ENCODE measurements around the gene RIPOR2. TPM values are rescaled to one million over a fixed set of nuclear protein-coding genes. Genes with fewer than 3 reads are reported as not detected.

RIPOR2 gene
- total and polyA plus RNA-seq, 8 donors = 2.0 to 19.3 (median 9.4) TPM; not detected in 1

- DNase-seq = no peak
- intact Hi-C loops (cut with DNase I; ENCODE audit: low total_unique reads) = no loop called here
- no peak overlapping the region for H3K4me3 ChIP-seq
- no peak overlapping the region for H3K27ac ChIP-seq
- WGBS, 5 donors = 87 to 96% (median 93%) methylated on average over 3 of the region's 3 CpGs
- no peak for TF ChIP-seq CTCF (IDR thresholded peaks at IDR 0.05)
- no peak for TF ChIP-seq POLR2AphosphoS5 (IDR thresholded peaks at IDR 0.05)
- no peak for TF ChIP-seq EP300 (IDR thresholded peaks at IDR 0.05)
- no peak for TF ChIP-seq POLR2A (IDR thresholded peaks at IDR 0.05)
- no peaks in the 10 kb centered on the region for H3K4me1 ChIP-seq
- H3K36me3 ChIP-seq = peaks cover 0 to 32% (median 27%) of the 10 kb centered on the region in 4 donors
- H3K27me3 ChIP-seq = no peaks in the 10 kb centered on the region
- no peaks in the 10 kb centered on the region for H3K9me3 ChIP-seq
These were observed 113.8 kb downstream of the RIPOR2 start for GRCh38 chr6:24821860-24822444.

- no peaks in the 10 kb centered on the region for H3K27me3 ChIP-seq
- DNase-seq = no peak
- no peaks in the 10 kb centered on the region for H3K9me3 ChIP-seq
- intact Hi-C loops (cut with DNase I; ENCODE audit: low total_unique reads) = no loop called here
- H3K4me3 ChIP-seq = no peak overlapping the region
- H3K27ac ChIP-seq = no peak overlapping the region
- TF ChIP-seq POLR2AphosphoS5 (IDR thresholded peaks at IDR 0.05) (no peak), EP300 (IDR thresholded peaks at IDR 0.05) (no peak), CTCF (IDR thresholded peaks at IDR 0.05) (no peak), POLR2A (IDR thresholded peaks at IDR 0.05) (no peak)
- peaks cover 0 to 20% (median 7%) of the 10 kb centered on the region in 4 donors for H3K36me3 ChIP-seq
- 84 to 96% (median 92%) methylated on average over 2 of the region's 2 CpGs for WGBS, 5 donors
- no peaks in the 10 kb centered on the region for H3K4me1 ChIP-seq
These were observed 117.4 kb downstream of the RIPOR2 start for GRCh38 chr6:24818346-24818745.

GRCh38 chr6:24809728-24810127 lies 126.0 kb downstream of the RIPOR2 start:
- H3K4me3 ChIP-seq = no peak overlapping the region
- no peaks in the 10 kb centered on the region for H3K4me1 ChIP-seq
- H3K36me3 ChIP-seq = peaks cover 0 to 44% (median 31%) of the 10 kb centered on the region in 4 donors
- H3K27me3 ChIP-seq = no peaks in the 10 kb centered on the region
- DNase-seq = no peak
- H3K9me3 ChIP-seq = no peaks in the 10 kb centered on the region
- no peak overlapping the region for H3K27ac ChIP-seq
- intact Hi-C loops (cut with DNase I; ENCODE audit: low total_unique reads) = no loop called here
- 78 to 96% (median 91%) methylated on average over 3 of the region's 3 CpGs for WGBS, 5 donors
- TF ChIP-seq EP300 (IDR thresholded peaks at IDR 0.05) (no peak), CTCF (IDR thresholded peaks at IDR 0.05) (no peak), POLR2AphosphoS5 (IDR thresholded peaks at IDR 0.05) (no peak), POLR2A (IDR thresholded peaks at IDR 0.05) (no peak)

- Histone ChIP-seq H3K4me1 (no peaks in the 10 kb centered on the region), H3K9me3 (no peaks in the 10 kb centered on the region), H3K27me3 (no peaks in the 10 kb centered on the region), H3K36me3 (peaks cover 0 to 44% (median 32%) of the 10 kb centered on the region in 4 donors), H3K27ac (no peak overlapping the region), H3K4me3 (no peak overlapping the region)
- 93 to 99% (median 97%) methylated on average over 3 of the region's 3 CpGs for WGBS, 5 donors
- no peak for DNase-seq
- no peak for TF ChIP-seq POLR2AphosphoS5 (IDR thresholded peaks at IDR 0.05)
- TF ChIP-seq CTCF (IDR thresholded peaks at IDR 0.05) = no peak
- TF ChIP-seq EP300 (IDR thresholded peaks at IDR 0.05) = no peak
- TF ChIP-seq POLR2A (IDR thresholded peaks at IDR 0.05) = no peak
- intact Hi-C loops (cut with DNase I; ENCODE audit: low total_unique reads) = no loop called here
These were observed 128.2 kb downstream of the RIPOR2 start for GRCh38 chr6:24807584-24807983.

All from stomach (tissue), 9 donors.